Stimulated activated CD4-positive, alpha-beta T cell treated with anti-CD3 and anti-CD28 coated beads, Interleukin-15, amount 100 ng/mL, for 48 hours (primary cell): ENCODE measurements around the gene MAP1S.
A peak's percentile ranks its signal among the peaks of the same experiment; 100 is the strongest.
"Not testable (repeated sequence)": the region's sequence is repeated elsewhere in the genome, so short reads cannot be mapped to it uniquely, and the experiment has no call there.

Experiments
- DNase-seq, 2 donors: peaks; one replicate each; pipeline ENCODE4 v3.0.0-alpha.2; 2020; ENCODE audit warnings: low read depth in 2 of 2

MAP1S gene

GRCh38 chr19:17762505-17763229 lies 43.4 kb downstream of the MAP1S start:
- no peak for DNase-seq

- DNase-seq, result no peak
Measured at GRCh38 chr19:17764348-17764747, 45.1 kb downstream of the MAP1S start.

GRCh38 chr19:17765069-17765618 lies 45.9 kb downstream of the MAP1S start:
- no peak for DNase-seq

- DNase-seq, result no peak
Measured at GRCh38 chr19:17766543-17767131, 47.4 kb downstream of the MAP1S start.

- DNase-seq, result no peak
Measured at GRCh38 chr19:17767559-17767958, 48.3 kb downstream of the MAP1S start.

GRCh38 chr19:17770613-17771012 lies 51.3 kb downstream of the MAP1S start:
- DNase-seq, result no peak

GRCh38 chr19:17772172-17772571 lies 52.9 kb downstream of the MAP1S start:
- no peak for DNase-seq

- no peak for DNase-seq
Measured at GRCh38 chr19:17775245-17775927, 56.1 kb downstream of the MAP1S start.

- no peak for DNase-seq
Measured at GRCh38 chr19:17775991-17776803, 56.9 kb downstream of the MAP1S start.

- not testable (repeated sequence) for DNase-seq
Measured at GRCh38 chr19:17777840-17778239, 58.6 kb downstream of the MAP1S start.

- DNase-seq, result peak; percentile 38 to 53
Measured at GRCh38 chr19:17778251-17778967, 59.1 kb downstream of the MAP1S start.

- no peak for DNase-seq
Measured at GRCh38 chr19:17778968-17779929, 60.0 kb downstream of the MAP1S start.

GRCh38 chr19:17780781-17781180 lies 61.5 kb downstream of the MAP1S start:
- DNase-seq, result no peak

GRCh38 chr19:17783721-17784120 lies 64.4 kb downstream of the MAP1S start:
- DNase-seq, result not testable (repeated sequence)
